Upper lobe of right lung (tissue), 1 donor: ENCODE data around the gene FAM241A. TPM values are rescaled to one million over a fixed set of nuclear protein-coding genes. Genes with fewer than 3 reads are reported as not detected.
"Not testable (repeated sequence)": the region's sequence is repeated elsewhere in the genome, so short reads cannot be mapped to it uniquely, and the experiment has no call there.

ENCODE experiments used
- ATAC-seq: fragments of 200-7000 bp; cut with Tn5 transposase; one replicate; pipeline ENCODE4 v1.9.1; 2020; ENCODE audit warnings: mild to moderate bottlenecking, moderate library complexity
- DNase-seq: peaks from one replicate; pipeline ENCODE4 v3.0.0-alpha.2; 2020
- H3K27ac ChIP-seq: fragments of 200-600 bp; one replicate; pipeline ENCODE4 v1.8.0; 2022
- H3K27me3 ChIP-seq: fragments of 200-600 bp; one replicate; pipeline ENCODE4 v1.8.0; 2022; ENCODE audit warnings: mild to moderate bottlenecking
- H3K36me3 ChIP-seq: fragments of 200-600 bp; one replicate; pipeline ENCODE4 v1.8.0; 2022
- H3K4me1 ChIP-seq: fragments of 200-600 bp; one replicate; pipeline ENCODE4 v1.8.0; 2022
- H3K4me3 ChIP-seq: fragments of 200-600 bp; one replicate; pipeline ENCODE4 v1.8.0; 2022; ENCODE audit warnings: mild to moderate bottlenecking
- H3K9me3 ChIP-seq: fragments of 200-600 bp; one replicate; pipeline ENCODE4 v1.8.0; 2022
- intact Hi-C: fragments of 100-400 bp; cut with DNase I; formaldehyde crosslinking; loops from one replicate; pipeline ENCODE4 v1.11.0; 2022
- total RNA-seq: library from RNA; stranded (reverse); fragmentation: NEBNext Ultra II Directional; extraction: Animal tissue kit (Norgen Biotek cat#: 25700); gene quantifications from one replicate; pipeline ENCODE4 v1.2.1, GENCODE V29; 2021
- TF ChIP-seq, protein P1 (sequence below): fragments of 200-600 bp; IDR thresholded peaks from one replicate; pipeline ENCODE4 v1.8.0; 2022; ENCODE audit warnings: antibody characterized with exemption
- donor health status: DM: no; HTN: yes; CAD: no; lungs with severe emphysema.

FAM241A gene
- total RNA-seq, 1 donor from 2014 or later = 6.3 TPM

GRCh38 chr4:112153211-112153791, 8.0 kb downstream of the FAM241A start:
- Histone ChIP-seq H3K4me1 (peaks cover 21% of the 10 kb centered on the region), H3K27me3 (no peaks in the 10 kb centered on the region), H3K4me3 (no peak overlapping the region), H3K36me3 (no peaks in the 10 kb centered on the region), H3K9me3 (no peaks in the 10 kb centered on the region), H3K27ac (no peak overlapping the region)
- TF ChIP-seq, protein P1, sequence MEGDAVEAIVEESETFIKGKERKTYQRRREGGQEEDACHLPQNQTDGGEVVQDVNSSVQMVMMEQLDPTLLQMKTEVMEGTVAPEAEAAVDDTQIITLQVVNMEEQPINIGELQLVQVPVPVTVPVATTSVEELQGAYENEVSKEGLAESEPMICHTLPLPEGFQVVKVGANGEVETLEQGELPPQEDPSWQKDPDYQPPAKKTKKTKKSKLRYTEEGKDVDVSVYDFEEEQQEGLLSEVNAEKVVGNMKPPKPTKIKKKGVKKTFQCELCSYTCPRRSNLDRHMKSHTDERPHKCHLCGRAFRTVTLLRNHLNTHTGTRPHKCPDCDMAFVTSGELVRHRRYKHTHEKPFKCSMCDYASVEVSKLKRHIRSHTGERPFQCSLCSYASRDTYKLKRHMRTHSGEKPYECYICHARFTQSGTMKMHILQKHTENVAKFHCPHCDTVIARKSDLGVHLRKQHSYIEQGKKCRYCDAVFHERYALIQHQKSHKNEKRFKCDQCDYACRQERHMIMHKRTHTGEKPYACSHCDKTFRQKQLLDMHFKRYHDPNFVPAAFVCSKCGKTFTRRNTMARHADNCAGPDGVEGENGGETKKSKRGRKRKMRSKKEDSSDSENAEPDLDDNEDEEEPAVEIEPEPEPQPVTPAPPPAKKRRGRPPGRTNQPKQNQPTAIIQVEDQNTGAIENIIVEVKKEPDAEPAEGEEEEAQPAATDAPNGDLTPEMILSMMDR = no peak
- intact Hi-C loops = no loop called here
- ATAC-seq (no peak), DNase-seq (no peak)

- ATAC-seq (no peak), DNase-seq (no peak)
- Histone ChIP-seq H3K36me3 (no peaks in the 10 kb centered on the region), H3K27ac (no peak overlapping the region), H3K4me3 (no peak overlapping the region), H3K27me3 (no peaks in the 10 kb centered on the region), H3K9me3 (no peaks in the 10 kb centered on the region), H3K4me1 (peaks cover 21% of the 10 kb centered on the region)
- TF ChIP-seq, protein P1 = no peak
- intact Hi-C loops = no loop called here
Observed at GRCh38 chr4:112156112-112156511, 10.9 kb downstream of the FAM241A start.

DNA sequence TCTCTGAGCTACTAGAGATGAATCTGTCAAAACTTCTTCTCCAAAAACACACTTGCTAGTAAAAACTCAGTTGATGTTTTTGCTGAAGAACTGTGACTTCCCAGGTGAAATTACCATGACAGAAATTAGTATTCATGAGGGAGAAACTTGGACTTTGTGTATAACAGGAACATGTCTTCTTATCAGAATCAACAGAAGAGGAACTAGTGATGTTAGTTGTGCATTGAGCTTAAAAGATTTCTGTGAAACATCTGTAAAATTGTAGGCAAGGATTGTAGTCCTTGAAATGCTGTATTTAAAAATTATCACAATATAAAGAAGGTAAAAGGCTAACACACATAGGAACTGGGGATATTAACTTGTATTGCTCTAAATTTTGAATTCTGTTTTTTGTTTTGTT, 11.3 kb downstream of the FAM241A start:
- intact Hi-C loops = no loop called here

GRCh38 chr4:112163706-112164105, 18.5 kb downstream of the FAM241A start:
- H3K4me3 ChIP-seq, H3K4me1 ChIP-seq, intact Hi-C loops, H3K27ac ChIP-seq, H3K36me3 ChIP-seq, ATAC-seq, H3K9me3 ChIP-seq, H3K27me3 ChIP-seq, DNase-seq: not testable (repeated sequence)

More for the DNA sequence above, 11.3 kb downstream of the FAM241A start:
- Histone ChIP-seq H3K9me3 (no peaks in the 10 kb centered on the region), H3K4me1 (peaks cover 21% of the 10 kb centered on the region), H3K27ac (no peak overlapping the region), H3K36me3 (no peaks in the 10 kb centered on the region), H3K27me3 (no peaks in the 10 kb centered on the region), H3K4me3 (no peak overlapping the region)
- TF ChIP-seq, protein P1 = no peak
- DNase-seq (no peak), ATAC-seq (no peak)

DNA sequence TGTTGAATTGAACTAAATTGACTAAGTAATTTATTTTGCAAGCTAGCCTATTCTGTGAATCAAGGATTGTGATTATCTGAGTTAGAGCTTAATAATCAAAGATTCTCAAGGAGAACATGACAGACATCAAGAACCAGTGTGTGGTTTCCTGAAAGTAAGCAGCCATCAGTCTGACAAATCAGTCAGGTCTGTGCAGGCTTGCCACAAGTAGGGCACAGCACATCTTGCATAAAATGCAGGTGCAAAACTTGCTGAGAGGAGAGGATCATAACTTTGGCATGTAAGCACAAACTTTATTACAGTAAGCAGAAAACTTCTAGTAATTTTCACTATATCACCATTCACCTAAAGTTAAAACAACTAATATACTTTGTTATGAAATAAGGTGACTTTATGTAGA, 22.5 kb downstream of the FAM241A start:
- Histone ChIP-seq H3K4me3 (no peak overlapping the region), H3K9me3 (no peaks in the 10 kb centered on the region), H3K4me1 (no peaks in the 10 kb centered on the region), H3K36me3 (no peaks in the 10 kb centered on the region), H3K27ac (no peak overlapping the region), H3K27me3 (no peaks in the 10 kb centered on the region)
- DNase-seq (no peak), ATAC-seq (no peak)
- TF ChIP-seq, protein P1 = no peak
- intact Hi-C loops = no loop called here

DNA sequence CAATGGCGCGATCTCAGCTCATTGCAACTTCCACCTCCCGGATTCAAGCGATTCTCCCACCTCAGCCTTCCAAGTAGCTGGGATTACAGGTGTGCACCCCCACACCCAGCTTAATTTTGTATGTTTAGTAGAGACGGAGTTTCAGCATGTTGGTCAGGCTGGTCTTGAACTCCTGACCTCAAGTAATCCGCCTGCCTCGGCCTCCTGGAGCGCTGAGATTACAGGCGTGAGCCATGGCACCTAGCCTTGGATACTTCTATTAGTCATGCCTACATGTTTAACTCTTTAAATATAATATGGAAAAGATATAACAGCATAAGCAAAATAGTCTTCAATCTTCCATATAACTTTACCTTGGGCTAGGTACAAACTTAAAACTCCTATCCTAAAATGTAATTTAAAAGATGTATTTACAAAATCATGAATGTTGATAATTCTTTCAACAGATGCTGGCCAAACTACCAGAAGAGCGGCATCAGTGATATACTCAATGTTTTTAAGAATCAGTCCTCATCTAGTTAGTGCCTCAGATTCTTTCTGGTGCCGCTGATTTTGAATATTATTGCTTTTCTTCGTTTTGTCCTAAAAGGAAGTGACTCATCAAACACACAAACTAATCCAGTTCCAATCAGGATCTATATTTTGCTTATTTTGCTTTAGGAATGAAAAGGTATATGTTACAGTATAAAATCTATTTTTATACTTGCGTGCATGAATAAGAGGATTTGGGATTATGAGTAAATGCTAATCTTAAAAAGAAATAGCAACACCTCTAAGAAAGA, 23.7 kb downstream of the FAM241A start:
- Histone ChIP-seq H3K4me3 (no peak overlapping the region), H3K27ac (no peak overlapping the region), H3K27me3 (no peaks in the 10 kb centered on the region), H3K4me1 (no peaks in the 10 kb centered on the region), H3K36me3 (no peaks in the 10 kb centered on the region), H3K9me3 (no peaks in the 10 kb centered on the region)
- TF ChIP-seq, protein P1 = no peak
- ATAC-seq (no peak), DNase-seq (no peak)
- intact Hi-C loops = no loop called here
